ENCODE measurements around the gene HLA-A. TPM values are rescaled to one million over a fixed set of nuclear protein-coding genes. Genes with fewer than 3 reads are reported as not detected.
"Not testable (repeated sequence)": the region's sequence is repeated elsewhere in the genome, so short reads cannot be mapped to it uniquely, and the experiment has no call there.

Gene HLA-A
- polyA plus RNA-seq (ENCODE audit: insufficient read length in 3 of 3), result 100 to 1,000 TPM; 154 to 222 (median 202) TPM

- peak; percentile 82 to 90 (median 85) for DNase-seq (ENCODE audit: low read depth in 3 of 3, low spot score in 2 of 3)
These were observed at the start of gene HLA-A for GRCh38 chr6:29942275-29943052. TSS of gene HLA-A (plus strand) at chr6:29942532. CDS start at chr6:29942554, 22 bp downstream.

DNA sequence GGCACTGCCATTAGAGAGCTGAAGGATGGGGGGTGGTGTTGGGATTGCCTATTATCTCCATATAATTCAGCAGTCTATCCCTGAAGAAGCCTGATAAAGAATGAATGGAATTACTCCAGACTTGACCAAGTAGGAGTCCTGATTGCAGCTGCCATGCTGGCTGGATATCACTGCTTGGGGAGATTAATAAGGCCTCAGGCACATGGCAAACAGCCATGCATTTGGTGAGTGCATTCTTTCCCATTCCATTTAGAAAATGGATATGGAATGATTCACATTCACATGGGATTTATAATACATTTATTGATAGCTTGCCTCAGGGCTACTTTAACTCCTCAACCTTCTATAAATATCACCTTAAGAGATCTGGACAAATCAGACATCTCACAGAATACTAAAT lies 49.6 kb upstream of the HLA-A start:
- DNase-seq (ENCODE audit: low read depth in 3 of 3, low spot score in 2 of 3), result no peak

DNA sequence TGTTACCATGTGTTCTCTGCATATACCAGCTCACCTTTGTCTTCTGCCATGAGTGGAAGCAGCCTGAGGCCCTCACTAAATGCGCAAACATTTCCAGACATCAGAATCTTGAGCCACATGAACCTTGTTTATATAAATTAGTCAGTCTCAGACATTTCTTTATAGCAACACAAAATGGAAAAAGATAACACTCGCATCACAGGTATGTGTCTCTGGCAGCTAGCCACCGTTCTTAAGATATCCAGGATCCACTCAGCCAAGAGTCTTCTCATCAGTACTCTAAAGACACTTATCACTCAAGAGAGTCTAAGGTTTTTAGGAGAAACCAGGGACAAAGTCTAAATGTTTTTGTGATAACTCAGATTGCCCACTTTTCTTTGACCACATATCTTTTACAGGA lies 43.1 kb upstream of the HLA-A start:
- no peak for DNase-seq (ENCODE audit: low read depth in 3 of 3, low spot score in 2 of 3)

- DNase-seq (ENCODE audit: low read depth in 3 of 3, low spot score in 2 of 3), result no peak
These were observed 37.0 kb upstream of the HLA-A start for GRCh38 chr6:29905286-29905685.

- DNase-seq (ENCODE audit: low read depth in 3 of 3, low spot score in 2 of 3), result no peak
These were observed 34.5 kb upstream of the HLA-A start for GRCh38 chr6:29907637-29908340.

DNA sequence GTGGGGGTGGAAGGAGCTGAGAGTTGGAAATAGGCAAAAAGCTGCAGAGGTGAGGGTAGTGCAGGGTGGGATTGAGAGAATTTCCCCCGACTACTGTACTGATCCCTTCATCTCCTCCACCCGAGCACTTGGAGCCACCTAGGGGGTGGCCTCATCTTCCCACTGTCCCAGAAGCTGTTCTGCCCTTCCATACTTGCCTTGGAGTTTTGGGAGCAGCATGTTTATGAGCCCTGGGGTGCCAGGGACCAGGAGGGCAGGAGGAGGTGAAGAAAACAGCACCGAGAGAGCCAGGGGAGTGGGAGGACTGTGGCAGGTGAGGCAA lies 34.0 kb upstream of the HLA-A start:
- DNase-seq (ENCODE audit: low read depth in 3 of 3, low spot score in 2 of 3), result no peak

DNA sequence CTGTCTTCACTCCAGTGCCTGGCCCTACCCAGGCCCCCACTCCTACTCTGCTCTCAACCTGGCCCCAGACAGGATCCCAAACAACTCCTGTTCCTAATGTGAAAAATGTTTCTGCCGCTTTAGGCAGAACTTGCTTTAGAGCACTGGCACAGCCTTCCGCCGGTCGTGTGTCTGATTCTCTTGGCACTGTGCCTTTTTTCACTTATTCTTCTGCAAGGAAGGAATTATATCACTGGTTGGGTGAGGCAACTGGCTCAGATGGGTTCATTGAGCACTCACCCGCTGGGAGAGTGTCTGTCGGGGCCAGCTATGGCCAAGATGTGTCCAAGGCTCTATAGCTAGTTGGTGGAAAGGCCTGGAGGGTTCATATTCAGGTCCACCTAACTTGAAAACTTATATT lies 33.6 kb upstream of the HLA-A start:
- DNase-seq (ENCODE audit: low read depth in 3 of 3, low spot score in 2 of 3), result no peak

GRCh38 chr6:29909985-29910384 lies 32.3 kb upstream of the HLA-A start:
- no peak for DNase-seq (ENCODE audit: low read depth in 3 of 3, low spot score in 2 of 3)

GRCh38 chr6:29912840-29913239 lies 29.5 kb upstream of the HLA-A start:
- no peak for DNase-seq (ENCODE audit: low read depth in 3 of 3, low spot score in 2 of 3)

- DNase-seq (ENCODE audit: low read depth in 3 of 3, low spot score in 2 of 3), result no peak
These were observed 25.6 kb upstream of the HLA-A start for GRCh38 chr6:29916741-29917140.

DNA sequence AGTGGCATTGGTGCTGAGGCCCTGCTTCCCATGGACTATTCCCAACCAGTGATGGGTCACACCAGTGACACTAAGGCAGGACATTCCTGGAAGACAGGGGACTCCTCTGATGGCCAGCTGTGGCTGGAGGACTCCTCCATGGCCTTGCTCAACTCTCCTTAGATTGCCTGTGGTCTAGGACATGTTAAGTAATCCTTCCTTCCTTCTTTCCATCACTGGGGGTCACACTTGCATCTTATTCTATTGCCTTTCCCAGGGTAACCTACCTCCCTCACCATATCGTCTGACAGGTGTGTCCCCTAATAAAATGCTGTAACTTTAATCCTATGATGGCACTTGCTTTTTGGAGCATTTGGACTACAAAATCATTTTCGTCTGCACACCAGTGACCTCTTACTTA lies 24.5 kb upstream of the HLA-A start:
- DNase-seq (ENCODE audit: low read depth in 3 of 3, low spot score in 2 of 3), result no peak

DNA sequence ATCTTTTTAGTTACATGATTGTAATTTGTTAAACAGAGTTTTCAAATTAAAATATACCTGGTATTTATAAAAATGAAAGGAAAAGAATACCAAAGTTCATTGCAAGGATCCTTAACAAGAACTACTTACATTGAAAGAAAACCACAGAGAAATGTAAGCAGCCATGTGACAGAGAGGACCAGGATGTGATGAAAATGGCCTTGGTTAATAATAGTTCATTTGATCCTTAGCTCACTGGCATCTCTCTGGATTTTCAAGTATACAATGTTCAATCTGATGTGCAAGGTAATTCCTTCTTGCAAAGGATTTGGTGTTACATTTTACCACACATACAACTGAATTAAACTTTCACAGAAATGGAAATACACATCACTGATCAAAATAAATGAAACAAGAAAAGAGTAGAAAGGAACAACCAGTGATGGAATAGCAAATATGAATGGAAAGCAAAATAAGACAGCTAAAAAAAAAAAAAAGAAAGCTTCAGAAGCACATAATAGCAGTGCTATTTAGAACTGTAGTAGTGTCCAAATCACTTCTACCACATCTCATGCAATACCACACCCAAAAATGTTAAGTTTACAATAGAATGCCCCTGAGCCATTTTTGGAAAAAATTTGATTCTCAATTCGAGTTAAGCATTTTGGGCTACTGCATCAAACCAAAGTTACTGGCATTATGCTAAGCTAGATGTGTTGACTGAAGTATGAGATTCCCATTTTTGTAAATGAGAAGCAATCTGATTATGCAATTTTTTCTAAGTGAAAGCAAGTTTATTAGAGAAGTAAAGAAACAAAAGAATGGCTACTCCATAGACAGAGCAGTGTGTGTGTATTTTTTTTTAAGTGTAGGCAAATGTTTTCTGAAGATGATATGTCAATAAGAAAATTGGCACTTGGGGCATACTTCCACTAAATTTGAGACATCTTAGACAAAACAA lies 22.6 kb upstream of the HLA-A start:
- DNase-seq (ENCODE audit: low read depth in 3 of 3, low spot score in 2 of 3), result no peak

GRCh38 chr6:29924287-29924686 lies 18.0 kb upstream of the HLA-A start:
- no peak for DNase-seq (ENCODE audit: low read depth in 3 of 3, low spot score in 2 of 3)

GRCh38 chr6:29924731-29925130 lies 17.6 kb upstream of the HLA-A start:
- DNase-seq (ENCODE audit: low read depth in 3 of 3, low spot score in 2 of 3), result no peak

- DNase-seq (ENCODE audit: low read depth in 3 of 3, low spot score in 2 of 3), result no peak
These were observed 17.0 kb upstream of the HLA-A start for GRCh38 chr6:29925321-29925720.

GRCh38 chr6:29925727-29926412 lies 16.5 kb upstream of the HLA-A start:
- DNase-seq (ENCODE audit: low read depth in 3 of 3, low spot score in 2 of 3), result peak in 1 of 3 donors; percentile 38

- DNase-seq (ENCODE audit: low read depth in 3 of 3, low spot score in 2 of 3), result peak in 1 of 3 donors; percentile 25
These were observed 15.7 kb upstream of the HLA-A start for GRCh38 chr6:29926413-29927274.

DNA sequence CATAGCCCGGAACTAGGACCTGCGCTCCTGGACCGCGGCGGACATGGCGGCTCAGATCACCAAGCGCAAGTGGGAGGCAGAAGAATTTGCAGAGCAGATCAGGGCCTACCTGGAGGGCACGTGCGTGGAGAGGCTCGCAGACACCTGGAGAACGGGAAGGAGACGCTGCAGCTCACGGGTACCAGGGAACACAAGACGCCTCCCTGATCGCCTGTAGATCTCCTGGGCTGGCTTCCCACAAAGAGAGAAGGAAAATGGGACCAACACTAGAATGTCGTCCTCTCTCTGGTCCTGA lies 15.1 kb upstream of the HLA-A start:
- DNase-seq (ENCODE audit: low read depth in 3 of 3, low spot score in 2 of 3), result no peak

GRCh38 chr6:29927841-29928388 lies 14.4 kb upstream of the HLA-A start:
- no peak for DNase-seq (ENCODE audit: low read depth in 3 of 3, low spot score in 2 of 3)

- not testable (repeated sequence) for DNase-seq (ENCODE audit: low read depth in 3 of 3, low spot score in 2 of 3)
These were observed 12.3 kb upstream of the HLA-A start for GRCh38 chr6:29930047-29930446.

Measured in right renal cortex interstitium (tissue), 3 donors.